Skin epidermis (tissue), 12 donors: ENCODE results near the gene DIAPH3.

Experiments
- H3K27ac ChIP-seq, 21 experiments: fragments of 200-600 bp; sonication (generic) in 11 of 21; one replicate each; pipeline ENCODE4 v1.5.0; 2020; ENCODE audit warnings: mild to moderate bottlenecking in 3 of 21, inconsistent platforms in 2 of 21, moderate library complexity in 2 of 21
- H3K4me3 ChIP-seq, 7 experiments: fragments of 200-600 bp; sonication (generic) in 2 of 7; one replicate each; pipeline ENCODE4 v1.5.0; 2020; ENCODE audit warnings: inconsistent platforms in 2 of 7, mild to moderate bottlenecking in 2 of 7, moderate library complexity in 1 of 7

The DIAPH3 gene

GRCh38 chr13:59891053-59891452, 272.7 kb downstream of the DIAPH3 start:
- Histone ChIP-seq H3K4me3 (no peak overlapping the region), H3K27ac (no peak overlapping the region)

- no peak overlapping the region for H3K4me3 ChIP-seq
Observed at GRCh38 chr13:59890054-59890453, 273.7 kb downstream of the DIAPH3 start.

GRCh38 chr13:59888408-59888807, 275.3 kb downstream of the DIAPH3 start:
- Histone ChIP-seq H3K4me3 (no peak overlapping the region), H3K27ac (no peak overlapping the region)

More at GRCh38 chr13:59890054-59890453, 273.7 kb downstream of the DIAPH3 start:
- no peak overlapping the region for H3K27ac ChIP-seq

DNA sequence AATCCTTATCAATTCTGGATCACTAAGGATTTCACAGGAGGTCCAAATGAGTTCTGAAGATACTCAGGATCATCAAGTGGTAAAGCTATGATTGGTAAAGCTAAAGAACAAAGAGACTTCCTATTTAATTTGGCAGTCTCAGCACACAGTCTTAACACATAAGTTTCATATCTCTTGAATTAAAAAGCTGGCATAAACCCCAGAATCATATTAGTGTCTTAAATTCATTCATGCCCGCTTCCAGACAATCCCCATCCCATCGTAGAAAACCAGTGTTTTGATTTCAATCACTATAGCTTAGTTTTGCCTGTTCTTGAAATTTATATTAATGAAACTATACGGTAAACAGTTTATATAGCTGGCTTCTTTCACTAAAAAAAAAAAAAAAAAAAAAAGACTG, 278.7 kb downstream of the DIAPH3 start:
- no peak overlapping the region for H3K4me3 ChIP-seq
- H3K27ac ChIP-seq, result no peak overlapping the region

DNA sequence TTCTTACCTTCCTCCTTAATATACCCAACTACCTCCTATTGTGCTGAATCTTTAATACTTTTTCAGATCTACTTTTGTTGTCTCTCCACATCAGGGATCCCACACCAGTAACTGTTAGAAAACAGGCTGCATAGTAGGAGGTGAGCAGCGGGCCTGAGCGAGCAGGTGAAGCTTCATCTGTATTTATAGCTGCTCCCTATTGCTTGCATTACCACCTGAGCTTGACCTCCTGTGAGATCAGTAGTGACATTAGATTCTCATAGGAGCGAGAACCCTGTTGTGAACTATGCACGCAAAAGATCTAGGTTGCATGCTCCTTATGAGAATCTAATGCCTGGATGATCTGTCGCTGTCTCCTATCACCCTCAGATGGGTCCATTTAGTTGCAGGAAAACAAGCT, 279.8 kb downstream of the DIAPH3 start:
- Histone ChIP-seq H3K27ac (no peak overlapping the region), H3K4me3 (no peak overlapping the region)

- Histone ChIP-seq H3K27ac (no peak overlapping the region), H3K4me3 (no peak overlapping the region)
Observed at GRCh38 chr13:59880468-59880867, 283.3 kb downstream of the DIAPH3 start.

GRCh38 chr13:59879281-59879680, 284.4 kb downstream of the DIAPH3 start:
- Histone ChIP-seq H3K27ac (no peak overlapping the region), H3K4me3 (no peak overlapping the region)

DNA sequence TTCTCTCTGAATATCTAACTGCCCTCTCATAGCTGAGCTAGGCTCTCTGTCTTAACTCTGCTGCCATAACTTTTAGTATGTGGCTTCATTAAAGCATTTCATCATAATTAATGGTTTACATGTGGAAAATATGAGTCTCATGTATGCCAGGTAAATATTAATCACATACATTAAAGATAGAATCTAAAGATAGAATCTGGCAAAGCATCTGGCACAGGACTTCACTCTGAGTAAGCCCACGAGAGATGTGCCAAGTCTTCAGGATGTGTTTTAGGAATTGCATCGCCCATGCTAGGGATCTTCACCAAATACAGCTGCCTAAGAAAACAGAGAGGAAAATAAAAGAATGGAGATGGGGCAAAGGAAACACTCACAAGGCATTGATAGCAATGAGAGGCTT, 285.8 kb downstream of the DIAPH3 start:
- H3K27ac ChIP-seq, result no peak overlapping the region

GRCh38 chr13:59874973-59875372, 288.8 kb downstream of the DIAPH3 start:
- Histone ChIP-seq H3K27ac (no peak overlapping the region), H3K4me3 (no peak overlapping the region)

More for the DNA sequence above, 285.8 kb downstream of the DIAPH3 start:
- no peak overlapping the region for H3K4me3 ChIP-seq

DNA sequence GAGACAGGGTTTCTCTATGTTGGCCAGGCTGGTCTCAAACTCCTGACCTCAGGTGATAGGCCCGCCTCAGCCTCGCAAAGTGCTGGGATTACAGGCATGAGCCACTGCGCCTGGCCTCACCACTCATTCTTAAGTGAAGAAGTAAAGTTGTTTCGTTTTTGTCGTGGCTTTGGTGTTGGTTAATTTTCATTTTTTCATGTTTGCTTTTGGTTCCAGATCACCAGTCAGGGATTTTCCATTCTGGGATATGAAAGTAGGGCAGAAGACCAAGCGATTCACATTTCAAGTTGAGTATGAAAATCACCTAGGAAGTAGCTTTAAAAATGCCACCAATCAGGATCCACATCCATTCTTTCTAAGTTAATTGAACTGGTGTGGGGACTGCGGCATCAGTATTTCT, 289.9 kb downstream of the DIAPH3 start:
- Histone ChIP-seq H3K4me3 (no peak overlapping the region), H3K27ac (no peak overlapping the region)

- no peak overlapping the region for H3K27ac ChIP-seq
- H3K4me3 ChIP-seq, result no peak overlapping the region
Observed at GRCh38 chr13:59873309-59873708, 290.4 kb downstream of the DIAPH3 start.

GRCh38 chr13:59867867-59868266, 295.9 kb downstream of the DIAPH3 start:
- Histone ChIP-seq H3K27ac (no peak overlapping the region), H3K4me3 (no peak overlapping the region)

DNA sequence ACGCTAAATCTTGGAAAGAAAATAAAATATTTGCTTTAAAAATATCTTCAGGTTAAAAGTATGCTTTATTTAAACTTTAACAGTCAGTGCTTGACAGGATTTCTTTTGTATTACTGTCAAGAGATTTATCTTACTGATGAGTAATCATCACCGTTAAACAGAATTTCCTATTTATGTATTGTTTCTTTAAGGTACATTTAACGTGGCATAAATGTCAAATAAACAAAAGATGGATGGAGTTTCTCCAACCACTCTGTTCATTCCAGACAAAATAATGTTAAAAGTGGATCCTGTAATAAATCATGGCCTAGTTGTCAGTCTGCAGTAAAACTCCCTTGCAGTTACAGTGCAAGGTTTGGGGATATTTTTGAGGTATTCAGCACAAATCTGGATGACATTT, 298.3 kb downstream of the DIAPH3 start:
- no peak overlapping the region for H3K27ac ChIP-seq
- no peak overlapping the region for H3K4me3 ChIP-seq

- no peak overlapping the region for H3K27ac ChIP-seq
- H3K4me3 ChIP-seq, result no peak overlapping the region
Observed at GRCh38 chr13:59863621-59864020, 300.1 kb downstream of the DIAPH3 start.

GRCh38 chr13:59861676-59862075, 302.1 kb downstream of the DIAPH3 start:
- Histone ChIP-seq H3K4me3 (no peak overlapping the region), H3K27ac (no peak overlapping the region)

DNA sequence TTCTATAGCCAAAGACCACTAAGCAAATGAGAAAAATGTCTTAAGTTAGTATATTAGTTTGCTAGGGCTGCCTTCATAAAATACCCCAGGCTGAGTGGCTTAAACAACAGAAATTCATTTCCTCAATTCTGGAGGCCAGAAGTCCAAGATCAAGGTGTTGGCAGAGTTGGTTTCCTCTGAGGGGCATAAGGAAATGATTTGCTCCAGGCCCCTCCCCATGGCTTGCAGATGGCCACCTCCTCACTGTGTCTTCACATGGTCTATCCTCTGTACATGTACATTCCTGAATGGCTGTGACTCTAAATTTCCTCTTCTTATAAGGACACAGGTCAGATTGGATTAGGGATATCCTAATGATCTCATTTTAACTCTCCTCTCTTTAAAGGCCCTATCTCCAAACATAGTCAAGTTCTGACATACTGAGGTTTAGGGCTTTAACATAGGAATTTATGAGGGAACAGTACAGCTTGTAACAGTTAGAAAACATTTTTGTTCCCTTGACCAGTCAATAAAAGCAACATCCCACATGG, 307.4 kb downstream of the DIAPH3 start:
- Histone ChIP-seq H3K27ac (no peak overlapping the region), H3K4me3 (no peak overlapping the region)

DNA sequence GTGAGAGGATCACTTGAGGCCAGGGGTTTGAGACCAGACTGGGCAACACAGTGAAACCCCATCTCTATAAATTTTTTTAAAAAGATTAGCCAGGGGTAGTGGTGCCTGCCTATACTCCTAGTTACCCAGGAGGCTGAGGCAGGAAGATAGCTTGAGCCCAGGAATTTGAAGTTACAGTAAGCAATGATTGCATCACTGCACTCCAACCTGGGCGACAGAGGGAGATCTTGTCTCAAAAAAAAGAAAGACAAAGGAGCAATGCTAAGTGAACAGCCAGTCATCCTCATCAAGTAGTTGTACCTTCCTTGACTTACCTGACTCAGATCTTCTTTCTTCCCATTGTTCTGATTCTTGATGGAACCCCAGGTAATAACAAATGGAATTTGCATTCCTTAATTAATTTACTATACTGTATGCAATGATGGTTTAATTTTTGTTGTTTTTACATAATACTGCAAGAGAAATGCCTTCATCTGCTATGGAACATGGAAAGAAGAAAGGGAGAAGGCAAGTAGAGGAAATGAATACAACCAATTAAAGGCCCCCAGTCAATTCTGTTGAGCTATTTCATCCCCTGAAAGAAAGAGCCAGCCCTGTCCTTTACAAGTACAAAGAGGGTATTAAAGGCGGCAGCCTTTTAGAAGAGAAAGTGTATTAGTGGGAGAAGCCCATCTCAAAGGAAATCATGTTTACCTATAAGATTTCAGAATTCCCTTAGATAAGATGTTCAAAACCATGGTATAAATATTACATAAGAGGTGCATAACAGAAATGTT, 316.7 kb downstream of the DIAPH3 start:
- Histone ChIP-seq H3K4me3 (no peak overlapping the region), H3K27ac (no peak overlapping the region)

- H3K4me3 ChIP-seq, result no peak overlapping the region
- no peak overlapping the region for H3K27ac ChIP-seq
Observed at GRCh38 chr13:59843040-59843439, 320.7 kb downstream of the DIAPH3 start.

DNA sequence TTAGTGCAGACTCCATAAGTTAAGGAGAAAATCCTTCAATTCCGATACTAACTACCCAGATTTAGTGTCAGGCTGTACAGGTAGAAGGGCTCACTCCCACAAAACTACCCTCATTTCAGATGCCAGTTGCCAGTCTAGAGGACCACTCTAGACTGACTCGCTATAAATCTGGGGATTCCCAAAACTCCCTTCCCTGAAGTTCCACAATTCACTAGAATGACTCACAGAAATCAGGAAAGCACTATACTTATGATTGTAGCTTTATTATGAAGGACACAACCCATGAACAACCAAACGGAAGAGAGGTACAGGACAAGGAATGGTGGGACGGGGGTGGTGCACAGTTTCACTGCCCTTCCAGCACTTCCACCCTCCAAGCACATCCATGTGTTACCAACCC, 321.2 kb downstream of the DIAPH3 start:
- H3K4me3 ChIP-seq, result no peak overlapping the region
- H3K27ac ChIP-seq, result no peak overlapping the region

DNA sequence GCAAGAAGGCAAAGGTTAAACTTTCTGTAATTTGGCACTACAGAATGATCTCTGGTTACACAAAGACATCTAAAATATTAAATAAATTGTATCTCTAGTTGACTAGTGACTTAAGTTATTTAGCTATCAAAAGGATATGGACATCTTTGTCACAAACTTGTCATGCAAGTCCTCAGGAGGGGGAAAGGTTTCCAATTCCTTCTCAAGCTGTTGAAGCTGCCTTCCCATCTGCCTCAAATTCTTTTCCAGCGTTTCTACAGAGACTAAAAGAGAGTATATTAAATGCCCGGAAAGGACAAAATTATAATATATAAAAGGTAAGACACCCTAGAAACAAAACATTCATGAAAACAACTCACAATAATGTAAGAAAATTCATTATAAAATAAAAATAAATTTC, 324.5 kb downstream of the DIAPH3 start:
- no peak overlapping the region for H3K27ac ChIP-seq
- H3K4me3 ChIP-seq, result no peak overlapping the region

GRCh38 chr13:59837101-59837500, 326.6 kb downstream of the DIAPH3 start:
- H3K27ac ChIP-seq, result no peak overlapping the region
- no peak overlapping the region for H3K4me3 ChIP-seq

DNA sequence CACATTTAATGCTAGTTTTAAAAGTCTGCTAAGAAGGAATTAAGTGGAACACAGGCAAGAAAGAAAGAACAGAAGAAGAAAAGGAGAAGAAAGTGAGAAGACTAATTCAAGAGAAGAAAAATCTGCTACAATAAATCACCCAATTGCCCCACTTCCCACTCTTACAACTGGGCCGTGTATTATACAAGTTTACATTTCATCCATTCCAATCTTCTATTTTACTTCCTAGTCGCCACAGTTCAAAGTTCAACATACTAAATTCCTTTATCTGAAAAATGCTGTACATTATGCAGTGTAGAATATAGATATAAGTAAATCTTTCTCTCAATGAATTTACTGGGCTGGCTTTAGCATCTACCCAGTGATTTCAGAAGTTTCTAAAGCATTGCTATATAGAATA, 328.2 kb downstream of the DIAPH3 start:
- H3K27ac ChIP-seq, result no peak overlapping the region
- no peak overlapping the region for H3K4me3 ChIP-seq
